Upper lobe of left lung (tissue), 4 donors: ENCODE data around the gene CCN5.

ENCODE experiments used
- EP300 ChIP-seq, 4 donors: sonication (generic); formaldehyde crosslinking; IDR thresholded peaks; one replicate each; pipeline ENCODE4 v1.5.1; 2017; ENCODE audit warnings: antibody characterized with exemption in 4 of 4, control low read depth in 2 of 4
- POLR2A ChIP-seq, 4 donors: fragments of 450-650 bp; IDR thresholded peaks; one replicate each; pipeline ENCODE4 v1.5.1; 2016 to 2017; ENCODE audit warnings: antibody characterized with exemption in 4 of 4, mild to moderate bottlenecking in 2 of 4
- TF ChIP-seq, protein P1 (sequence below), 6 experiments: fragments of 450-650 bp in 4 of 6; fragments of 200-600 bp in 2 of 6; sonication (generic) in 2 of 6; IDR thresholded peaks; one replicate each; pipeline ENCODE4 v1.5.1; 2016 to 2019; ENCODE audit warnings: antibody characterized with exemption in 6 of 6

GRCh38 chr20:44711237-44711636 is 3.9 kb upstream of the CCN5 start:
- TF ChIP-seq, protein P1, sequence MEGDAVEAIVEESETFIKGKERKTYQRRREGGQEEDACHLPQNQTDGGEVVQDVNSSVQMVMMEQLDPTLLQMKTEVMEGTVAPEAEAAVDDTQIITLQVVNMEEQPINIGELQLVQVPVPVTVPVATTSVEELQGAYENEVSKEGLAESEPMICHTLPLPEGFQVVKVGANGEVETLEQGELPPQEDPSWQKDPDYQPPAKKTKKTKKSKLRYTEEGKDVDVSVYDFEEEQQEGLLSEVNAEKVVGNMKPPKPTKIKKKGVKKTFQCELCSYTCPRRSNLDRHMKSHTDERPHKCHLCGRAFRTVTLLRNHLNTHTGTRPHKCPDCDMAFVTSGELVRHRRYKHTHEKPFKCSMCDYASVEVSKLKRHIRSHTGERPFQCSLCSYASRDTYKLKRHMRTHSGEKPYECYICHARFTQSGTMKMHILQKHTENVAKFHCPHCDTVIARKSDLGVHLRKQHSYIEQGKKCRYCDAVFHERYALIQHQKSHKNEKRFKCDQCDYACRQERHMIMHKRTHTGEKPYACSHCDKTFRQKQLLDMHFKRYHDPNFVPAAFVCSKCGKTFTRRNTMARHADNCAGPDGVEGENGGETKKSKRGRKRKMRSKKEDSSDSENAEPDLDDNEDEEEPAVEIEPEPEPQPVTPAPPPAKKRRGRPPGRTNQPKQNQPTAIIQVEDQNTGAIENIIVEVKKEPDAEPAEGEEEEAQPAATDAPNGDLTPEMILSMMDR (IDR thresholded peaks at IDR 0.05) = no peak
- TF ChIP-seq POLR2A (IDR thresholded peaks at IDR 0.05) (peak in 1 of 4 donors; percentile 60), EP300 (IDR thresholded peaks at IDR 0.05) (peak in 3 of 4 donors; percentile 9 to 70 (median 54))
